ENCODE measurements around the gene CDC73. TPM values are rescaled to one million over a fixed set of nuclear protein-coding genes. Genes with fewer than 3 reads are reported as not detected.
"Not testable (repeated sequence)": the region's sequence is repeated elsewhere in the genome, so short reads cannot be mapped to it uniquely, and the experiment has no call there.

The CDC73 gene
- total and polyA plus RNA-seq, 3 donors from 2014 or later: 31.4 to 47.1 (median 39.6) TPM

DNA sequence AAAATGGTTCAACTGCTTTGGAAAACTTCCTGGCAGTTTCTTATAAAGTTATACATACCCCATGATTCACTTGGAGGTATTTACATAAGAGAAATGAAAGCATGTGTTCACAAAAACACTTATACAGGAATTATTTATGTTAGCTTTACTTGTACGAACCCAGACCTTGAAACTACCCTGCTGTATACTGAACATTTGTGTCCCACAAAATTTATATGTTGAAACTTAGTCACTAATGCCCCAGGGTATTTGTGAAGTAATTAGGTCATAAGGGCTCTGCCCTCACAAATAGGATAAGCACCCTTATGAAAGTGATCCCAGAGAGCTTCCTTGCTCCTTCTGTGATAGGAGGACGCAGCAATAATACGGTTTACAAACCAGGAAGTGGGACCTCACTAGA lies 107.3 kb downstream of the CDC73 start:
- no peak for TF ChIP-seq POLR2A (IDR thresholded peaks at IDR 0.05)
- TF ChIP-seq, protein P1, sequence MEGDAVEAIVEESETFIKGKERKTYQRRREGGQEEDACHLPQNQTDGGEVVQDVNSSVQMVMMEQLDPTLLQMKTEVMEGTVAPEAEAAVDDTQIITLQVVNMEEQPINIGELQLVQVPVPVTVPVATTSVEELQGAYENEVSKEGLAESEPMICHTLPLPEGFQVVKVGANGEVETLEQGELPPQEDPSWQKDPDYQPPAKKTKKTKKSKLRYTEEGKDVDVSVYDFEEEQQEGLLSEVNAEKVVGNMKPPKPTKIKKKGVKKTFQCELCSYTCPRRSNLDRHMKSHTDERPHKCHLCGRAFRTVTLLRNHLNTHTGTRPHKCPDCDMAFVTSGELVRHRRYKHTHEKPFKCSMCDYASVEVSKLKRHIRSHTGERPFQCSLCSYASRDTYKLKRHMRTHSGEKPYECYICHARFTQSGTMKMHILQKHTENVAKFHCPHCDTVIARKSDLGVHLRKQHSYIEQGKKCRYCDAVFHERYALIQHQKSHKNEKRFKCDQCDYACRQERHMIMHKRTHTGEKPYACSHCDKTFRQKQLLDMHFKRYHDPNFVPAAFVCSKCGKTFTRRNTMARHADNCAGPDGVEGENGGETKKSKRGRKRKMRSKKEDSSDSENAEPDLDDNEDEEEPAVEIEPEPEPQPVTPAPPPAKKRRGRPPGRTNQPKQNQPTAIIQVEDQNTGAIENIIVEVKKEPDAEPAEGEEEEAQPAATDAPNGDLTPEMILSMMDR (IDR thresholded peaks at IDR 0.05): no peak
- intact Hi-C loops (cut with DNase I; ENCODE audit: low total_unique reads): no loop called here
- Histone ChIP-seq H3K36me3 (ENCODE audit: low read depth, missing control alignments) (no peaks in the 10 kb centered on the region), H3K27me3 (no peaks in the 10 kb centered on the region), H3K4me1 (no peaks in the 10 kb centered on the region), H3K27ac (no peak overlapping the region), H3K9me3 (no peaks in the 10 kb centered on the region), H3K4me3 (no peak overlapping the region)
- DNase-seq: no peak
- WGBS, 2 donors: 86 to 93% methylated on average over 3 of the region's 3 CpGs

DNA sequence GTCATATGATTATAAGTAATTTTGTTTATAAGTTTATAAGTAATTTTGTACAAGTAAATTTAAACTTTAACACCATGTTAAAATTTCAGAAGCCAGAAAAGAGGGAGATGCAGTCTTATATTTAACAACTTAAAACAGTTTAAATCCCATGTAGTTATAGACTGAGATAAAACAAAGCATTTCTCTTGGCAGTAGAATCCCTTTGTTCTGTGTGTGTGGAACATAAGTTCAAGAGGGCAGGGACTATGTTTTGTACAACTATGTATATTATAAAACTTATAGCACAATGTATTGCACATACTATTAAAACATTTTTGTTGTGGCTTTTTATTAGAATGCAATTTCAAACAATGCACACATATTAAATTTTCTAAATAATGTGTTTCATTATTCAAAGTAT lies 109.3 kb downstream of the CDC73 start:
- H3K27me3 ChIP-seq; DNase-seq; H3K4me3 ChIP-seq; H3K36me3 ChIP-seq (ENCODE audit: low read depth, missing control alignments); H3K27ac ChIP-seq; intact Hi-C loops (cut with DNase I; ENCODE audit: low total_unique reads); H3K4me1 ChIP-seq; H3K9me3 ChIP-seq: not testable (repeated sequence)

DNA sequence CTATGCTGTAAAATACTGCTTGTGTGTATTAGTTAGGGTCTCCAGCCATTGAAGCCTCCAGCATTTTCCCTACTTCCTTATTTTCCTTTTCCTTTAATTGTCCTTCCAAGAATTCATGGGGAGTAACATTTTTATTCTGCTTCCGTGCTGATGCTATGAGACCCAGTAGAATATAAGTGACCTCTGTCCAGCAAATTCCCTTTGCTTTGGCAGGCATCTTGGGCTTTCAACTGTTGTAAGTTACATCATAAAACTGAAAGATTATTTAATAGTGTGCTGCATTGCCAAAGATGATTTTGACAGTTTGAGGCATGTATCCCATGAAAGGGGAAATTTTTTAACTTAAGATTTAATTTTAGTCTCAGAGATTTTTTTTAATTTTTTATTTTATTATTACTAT lies 112.7 kb downstream of the CDC73 start:
- no peaks in the 10 kb centered on the region for H3K27me3 ChIP-seq
- H3K9me3 ChIP-seq: no peaks in the 10 kb centered on the region
- DNase-seq: no peak
- H3K4me3 ChIP-seq: no peak overlapping the region
- no peak for TF ChIP-seq POLR2A (IDR thresholded peaks at IDR 0.05)
- TF ChIP-seq, protein P1 (IDR thresholded peaks at IDR 0.05): no peak
- no peak overlapping the region for H3K27ac ChIP-seq
- intact Hi-C loops (cut with DNase I; ENCODE audit: low total_unique reads): no loop called here
- H3K36me3 ChIP-seq (ENCODE audit: low read depth, missing control alignments): no peaks in the 10 kb centered on the region
- WGBS, 2 donors: 56 to 69% methylated on average over 1 of the region's 1 CpG
- H3K4me1 ChIP-seq: no peaks in the 10 kb centered on the region

DNA sequence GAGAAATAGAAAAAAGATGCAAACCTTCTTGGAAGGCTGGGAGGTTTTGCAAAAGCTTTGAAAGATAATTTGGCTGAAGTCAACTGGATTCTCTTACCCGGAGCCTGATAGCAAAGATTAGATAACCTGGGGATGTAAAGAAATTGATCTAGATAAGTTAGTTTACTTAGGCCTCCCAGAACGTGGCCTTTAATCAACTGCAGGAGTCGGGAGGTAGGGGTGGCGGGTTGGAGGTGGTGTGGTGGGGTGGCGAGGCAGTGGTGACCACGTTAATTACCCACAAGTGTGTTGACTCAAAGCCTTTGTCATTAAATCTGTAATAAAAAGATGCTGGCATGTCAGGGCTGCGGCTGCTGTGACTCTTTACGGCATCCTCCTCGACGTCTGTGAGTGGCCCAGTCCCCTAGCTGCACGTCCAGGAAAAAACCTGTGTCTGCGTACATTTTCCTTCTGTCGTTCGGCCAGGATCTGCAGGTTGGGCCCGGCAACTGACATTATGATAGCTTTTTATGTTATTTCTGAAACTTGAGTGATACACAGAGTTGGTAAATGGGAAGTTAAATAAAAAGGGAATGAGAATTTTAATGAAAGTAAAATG lies 115.6 kb downstream of the CDC73 start:
- TF ChIP-seq, protein P1 (IDR thresholded peaks at IDR 0.05): no peak
- no peak for TF ChIP-seq POLR2A (IDR thresholded peaks at IDR 0.05)
- H3K4me1 ChIP-seq: no peaks in the 10 kb centered on the region
- DNase-seq: no peak
- H3K4me3 ChIP-seq: no peak overlapping the region
- H3K27ac ChIP-seq: no peak overlapping the region
- intact Hi-C loops (cut with DNase I; ENCODE audit: low total_unique reads): no loop called here
- H3K9me3 ChIP-seq: no peaks in the 10 kb centered on the region
- H3K36me3 ChIP-seq (ENCODE audit: low read depth, missing control alignments): no peaks in the 10 kb centered on the region
- 90 to 92% methylated on average over 15 of the region's 15 CpGs for WGBS, 2 donors
- H3K27me3 ChIP-seq: no peaks in the 10 kb centered on the region

DNA sequence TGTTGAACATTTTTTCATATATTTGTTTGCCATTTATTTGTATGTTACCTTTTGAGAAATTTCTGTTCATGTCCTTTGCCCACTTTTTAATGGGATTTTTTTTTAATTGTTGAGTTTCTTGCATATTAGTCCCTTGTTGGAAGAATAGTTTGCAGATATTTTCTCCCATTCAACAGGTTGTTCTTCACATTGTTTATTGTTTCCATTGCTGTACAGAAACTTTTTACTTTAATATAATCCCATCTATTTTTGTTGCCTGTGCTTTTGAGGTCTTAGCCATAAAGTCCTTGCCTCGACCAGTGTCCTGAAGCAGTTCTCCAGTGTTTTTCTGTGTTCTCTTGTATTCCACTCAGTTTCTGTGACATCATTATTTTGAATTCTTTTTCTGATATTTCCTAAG lies 118.8 kb downstream of the CDC73 start:
- Histone ChIP-seq H3K4me1 (no peaks in the 10 kb centered on the region), H3K27me3 (no peaks in the 10 kb centered on the region), H3K4me3 (no peak overlapping the region), H3K27ac (no peak overlapping the region), H3K9me3 (no peaks in the 10 kb centered on the region), H3K36me3 (ENCODE audit: low read depth, missing control alignments) (no peaks in the 10 kb centered on the region)
- WGBS, 2 donors: 89 to 94% methylated on average over 1 of the region's 1 CpG
- TF ChIP-seq POLR2A (IDR thresholded peaks at IDR 0.05): no peak
- TF ChIP-seq, protein P1 (IDR thresholded peaks at IDR 0.05): no peak
- intact Hi-C loops (cut with DNase I; ENCODE audit: low total_unique reads): no loop called here
- no peak for DNase-seq

Data from testis (tissue), 3 donors.